SK-N-SH (cell line): Measurements from ENCODE around the gene SSR4.

ENCODE experiments used
- EZH2phosphoT487 ChIP-seq: fragments of 200-600 bp; sonication (generic); IDR thresholded peaks from 2 replicates; pipeline ENCODE4 v1.6.1; 2017; ENCODE audit warnings: low read depth, mixed run types, mild to moderate bottlenecking, antibody characterized with exemption, moderate library complexity, borderline replicate concordance
- TAF1 ChIP-seq: IDR thresholded peaks from 2 replicates; pipeline ENCODE4 v1.6.1; 2012; ENCODE audit warnings: low read depth, mild to moderate bottlenecking, low read length, moderate library complexity, borderline replicate concordance
- YY1 ChIP-seq: IDR thresholded peaks from 2 replicates; pipeline ENCODE4 v1.4.0; 2012; ENCODE audit warnings: low read depth, mild to moderate bottlenecking
- TF ChIP-seq, protein P1 (sequence below): fragments of 200-600 bp; sonication (generic); IDR thresholded peaks from 2 replicates; pipeline ENCODE4 v1.6.1; 2017; ENCODE audit warnings: antibody characterized with exemption, mild to moderate bottlenecking, moderate library complexity
- TF ChIP-seq, protein P2 (sequence below): IDR thresholded peaks from 2 replicates; pipeline ENCODE4 v1.4.0; 2012; ENCODE audit warnings: low read depth, borderline replicate concordance

DNA sequence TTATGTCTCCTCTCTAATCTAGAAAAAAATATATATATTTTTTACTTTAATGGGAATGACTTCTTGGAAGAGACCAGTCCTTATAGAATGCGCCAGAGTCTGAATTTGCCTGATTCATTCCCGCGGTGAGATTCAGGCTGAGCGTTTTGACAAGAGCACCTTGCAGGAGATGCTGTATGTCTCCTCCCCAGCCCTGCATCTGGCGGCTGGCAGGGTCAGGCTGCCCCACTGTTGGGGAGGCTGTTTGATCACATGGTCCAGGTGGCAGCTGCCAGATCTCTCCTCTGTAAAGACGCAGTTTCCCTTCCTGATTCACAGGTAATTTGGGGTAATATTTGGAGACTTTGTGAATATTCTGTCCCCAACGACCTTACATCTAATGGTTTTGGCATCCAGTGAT lies 26.1 kb downstream of the SSR4 start:
- TF ChIP-seq YY1 (no peak), EZH2phosphoT487 (no peak), TAF1 (no peak)
- TF ChIP-seq, protein P1, sequence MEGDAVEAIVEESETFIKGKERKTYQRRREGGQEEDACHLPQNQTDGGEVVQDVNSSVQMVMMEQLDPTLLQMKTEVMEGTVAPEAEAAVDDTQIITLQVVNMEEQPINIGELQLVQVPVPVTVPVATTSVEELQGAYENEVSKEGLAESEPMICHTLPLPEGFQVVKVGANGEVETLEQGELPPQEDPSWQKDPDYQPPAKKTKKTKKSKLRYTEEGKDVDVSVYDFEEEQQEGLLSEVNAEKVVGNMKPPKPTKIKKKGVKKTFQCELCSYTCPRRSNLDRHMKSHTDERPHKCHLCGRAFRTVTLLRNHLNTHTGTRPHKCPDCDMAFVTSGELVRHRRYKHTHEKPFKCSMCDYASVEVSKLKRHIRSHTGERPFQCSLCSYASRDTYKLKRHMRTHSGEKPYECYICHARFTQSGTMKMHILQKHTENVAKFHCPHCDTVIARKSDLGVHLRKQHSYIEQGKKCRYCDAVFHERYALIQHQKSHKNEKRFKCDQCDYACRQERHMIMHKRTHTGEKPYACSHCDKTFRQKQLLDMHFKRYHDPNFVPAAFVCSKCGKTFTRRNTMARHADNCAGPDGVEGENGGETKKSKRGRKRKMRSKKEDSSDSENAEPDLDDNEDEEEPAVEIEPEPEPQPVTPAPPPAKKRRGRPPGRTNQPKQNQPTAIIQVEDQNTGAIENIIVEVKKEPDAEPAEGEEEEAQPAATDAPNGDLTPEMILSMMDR = no peak
- TF ChIP-seq, protein P2, sequence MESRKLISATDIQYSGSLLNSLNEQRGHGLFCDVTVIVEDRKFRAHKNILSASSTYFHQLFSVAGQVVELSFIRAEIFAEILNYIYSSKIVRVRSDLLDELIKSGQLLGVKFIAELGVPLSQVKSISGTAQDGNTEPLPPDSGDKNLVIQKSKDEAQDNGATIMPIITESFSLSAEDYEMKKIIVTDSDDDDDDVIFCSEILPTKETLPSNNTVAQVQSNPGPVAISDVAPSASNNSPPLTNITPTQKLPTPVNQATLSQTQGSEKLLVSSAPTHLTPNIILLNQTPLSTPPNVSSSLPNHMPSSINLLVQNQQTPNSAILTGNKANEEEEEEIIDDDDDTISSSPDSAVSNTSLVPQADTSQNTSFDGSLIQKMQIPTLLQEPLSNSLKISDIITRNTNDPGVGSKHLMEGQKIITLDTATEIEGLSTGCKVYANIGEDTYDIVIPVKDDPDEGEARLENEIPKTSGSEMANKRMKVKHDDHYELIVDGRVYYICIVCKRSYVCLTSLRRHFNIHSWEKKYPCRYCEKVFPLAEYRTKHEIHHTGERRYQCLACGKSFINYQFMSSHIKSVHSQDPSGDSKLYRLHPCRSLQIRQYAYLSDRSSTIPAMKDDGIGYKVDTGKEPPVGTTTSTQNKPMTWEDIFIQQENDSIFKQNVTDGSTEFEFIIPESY = no peak
